ENCODE measurements around the gene CDH4.

Gene CDH4

GRCh38 chr20:61290721-61291120 is 38.7 kb downstream of the CDH4 start:
- no peak for TF ChIP-seq CREB1 (IDR thresholded peaks at IDR 0.05; ENCODE audit: low read depth)
- TF ChIP-seq, protein P1, sequence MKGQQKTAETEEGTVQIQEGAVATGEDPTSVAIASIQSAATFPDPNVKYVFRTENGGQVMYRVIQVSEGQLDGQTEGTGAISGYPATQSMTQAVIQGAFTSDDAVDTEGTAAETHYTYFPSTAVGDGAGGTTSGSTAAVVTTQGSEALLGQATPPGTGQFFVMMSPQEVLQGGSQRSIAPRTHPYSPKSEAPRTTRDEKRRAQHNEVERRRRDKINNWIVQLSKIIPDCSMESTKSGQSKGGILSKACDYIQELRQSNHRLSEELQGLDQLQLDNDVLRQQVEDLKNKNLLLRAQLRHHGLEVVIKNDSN (IDR thresholded peaks at IDR 0.05) = no peak
- TF ChIP-seq, protein P2, sequence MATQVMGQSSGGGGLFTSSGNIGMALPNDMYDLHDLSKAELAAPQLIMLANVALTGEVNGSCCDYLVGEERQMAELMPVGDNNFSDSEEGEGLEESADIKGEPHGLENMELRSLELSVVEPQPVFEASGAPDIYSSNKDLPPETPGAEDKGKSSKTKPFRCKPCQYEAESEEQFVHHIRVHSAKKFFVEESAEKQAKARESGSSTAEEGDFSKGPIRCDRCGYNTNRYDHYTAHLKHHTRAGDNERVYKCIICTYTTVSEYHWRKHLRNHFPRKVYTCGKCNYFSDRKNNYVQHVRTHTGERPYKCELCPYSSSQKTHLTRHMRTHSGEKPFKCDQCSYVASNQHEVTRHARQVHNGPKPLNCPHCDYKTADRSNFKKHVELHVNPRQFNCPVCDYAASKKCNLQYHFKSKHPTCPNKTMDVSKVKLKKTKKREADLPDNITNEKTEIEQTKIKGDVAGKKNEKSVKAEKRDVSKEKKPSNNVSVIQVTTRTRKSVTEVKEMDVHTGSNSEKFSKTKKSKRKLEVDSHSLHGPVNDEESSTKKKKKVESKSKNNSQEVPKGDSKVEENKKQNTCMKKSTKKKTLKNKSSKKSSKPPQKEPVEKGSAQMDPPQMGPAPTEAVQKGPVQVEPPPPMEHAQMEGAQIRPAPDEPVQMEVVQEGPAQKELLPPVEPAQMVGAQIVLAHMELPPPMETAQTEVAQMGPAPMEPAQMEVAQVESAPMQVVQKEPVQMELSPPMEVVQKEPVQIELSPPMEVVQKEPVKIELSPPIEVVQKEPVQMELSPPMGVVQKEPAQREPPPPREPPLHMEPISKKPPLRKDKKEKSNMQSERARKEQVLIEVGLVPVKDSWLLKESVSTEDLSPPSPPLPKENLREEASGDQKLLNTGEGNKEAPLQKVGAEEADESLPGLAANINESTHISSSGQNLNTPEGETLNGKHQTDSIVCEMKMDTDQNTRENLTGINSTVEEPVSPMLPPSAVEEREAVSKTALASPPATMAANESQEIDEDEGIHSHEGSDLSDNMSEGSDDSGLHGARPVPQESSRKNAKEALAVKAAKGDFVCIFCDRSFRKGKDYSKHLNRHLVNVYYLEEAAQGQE (IDR thresholded peaks at IDR 0.05; ENCODE audit: low read depth) = no peak
- TF ChIP-seq EGR1 (IDR thresholded peaks at IDR 0.05) = no peak
- no peak for TF ChIP-seq YY1 (IDR thresholded peaks at IDR 0.05; ENCODE audit: low read depth)
- no peak for TF ChIP-seq CEBPB (IDR thresholded peaks at IDR 0.05)
- no peak for TF ChIP-seq NFIC (IDR thresholded peaks at IDR 0.05)
- TF ChIP-seq EP300 (IDR thresholded peaks at IDR 0.05; ENCODE audit: borderline replicate concordance) = no peak
- TF ChIP-seq, protein P3, sequence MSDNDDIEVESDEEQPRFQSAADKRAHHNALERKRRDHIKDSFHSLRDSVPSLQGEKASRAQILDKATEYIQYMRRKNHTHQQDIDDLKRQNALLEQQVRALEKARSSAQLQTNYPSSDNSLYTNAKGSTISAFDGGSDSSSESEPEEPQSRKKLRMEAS (IDR thresholded peaks at IDR 0.05) = no peak
- TF ChIP-seq TCF12 (IDR thresholded peaks at IDR 0.05; ENCODE audit: low read depth) = no peak
- no peak for TF ChIP-seq TAF1 (IDR thresholded peaks at IDR 0.05; ENCODE audit: low read depth)
- TF ChIP-seq TEAD4 (IDR thresholded peaks at IDR 0.05) = no peak
- no peak for TF ChIP-seq RAD21 (IDR thresholded peaks at IDR 0.05; ENCODE audit: low read depth)
- no peak for TF ChIP-seq ZBTB7A (IDR thresholded peaks at IDR 0.05; ENCODE audit: low read depth)
- TF ChIP-seq FOXM1 (IDR thresholded peaks at IDR 0.05; ENCODE audit: borderline replicate concordance, low read depth) = no peak

GRCh38 chr20:61291166-61291829 is 39.2 kb downstream of the CDH4 start:
- no peak for TF ChIP-seq EP300 (IDR thresholded peaks at IDR 0.05; ENCODE audit: borderline replicate concordance)
- no peak for TF ChIP-seq TCF12 (IDR thresholded peaks at IDR 0.05; ENCODE audit: low read depth)
- TF ChIP-seq, protein P2 (IDR thresholded peaks at IDR 0.05; ENCODE audit: low read depth) = no peak
- TF ChIP-seq TAF1 (IDR thresholded peaks at IDR 0.05; ENCODE audit: low read depth) = no peak
- no peak for TF ChIP-seq FOXM1 (IDR thresholded peaks at IDR 0.05; ENCODE audit: borderline replicate concordance, low read depth)
- TF ChIP-seq EGR1 (IDR thresholded peaks at IDR 0.05) = no peak
- TF ChIP-seq NFIC (IDR thresholded peaks at IDR 0.05) = no peak
- TF ChIP-seq ZBTB7A (IDR thresholded peaks at IDR 0.05; ENCODE audit: low read depth) = no peak

DNA sequence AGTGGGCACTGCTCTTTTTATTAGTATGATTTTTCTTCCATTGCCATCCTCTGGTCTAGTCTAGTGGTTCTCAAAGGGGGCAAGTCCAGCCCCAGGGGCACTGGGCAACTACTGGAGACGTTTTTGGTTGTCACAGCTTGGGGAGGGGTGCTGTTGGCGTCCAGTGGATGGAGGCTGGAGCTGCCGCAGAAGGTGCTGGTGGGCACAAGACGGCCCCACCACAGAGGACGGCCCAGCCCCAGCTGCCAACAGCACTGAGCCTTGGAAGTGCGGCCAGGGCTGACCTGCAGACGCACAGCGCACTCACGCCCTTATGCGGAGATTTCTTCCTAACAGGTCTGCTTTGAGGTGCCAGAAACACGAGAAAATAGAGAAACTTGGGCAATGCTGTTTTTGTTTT is 40.3 kb downstream of the CDH4 start:
- TF ChIP-seq FOXM1 (IDR thresholded peaks at IDR 0.05; ENCODE audit: borderline replicate concordance, low read depth) = no peak
- TF ChIP-seq, protein P3 (IDR thresholded peaks at IDR 0.05) = no peak
- TF ChIP-seq YY1 (IDR thresholded peaks at IDR 0.05; ENCODE audit: low read depth) = no peak
- no peak for TF ChIP-seq CREB1 (IDR thresholded peaks at IDR 0.05; ENCODE audit: low read depth)
- TF ChIP-seq EP300 (IDR thresholded peaks at IDR 0.05; ENCODE audit: borderline replicate concordance) = no peak
- TF ChIP-seq ZBTB7A (IDR thresholded peaks at IDR 0.05; ENCODE audit: low read depth) = no peak
- TF ChIP-seq RAD21 (IDR thresholded peaks at IDR 0.05; ENCODE audit: low read depth) = no peak
- TF ChIP-seq, protein P1 (IDR thresholded peaks at IDR 0.05) = no peak
- TF ChIP-seq, protein P2 (IDR thresholded peaks at IDR 0.05; ENCODE audit: low read depth) = no peak
- no peak for TF ChIP-seq NFIC (IDR thresholded peaks at IDR 0.05)
- TF ChIP-seq TAF1 (IDR thresholded peaks at IDR 0.05; ENCODE audit: low read depth) = no peak
- TF ChIP-seq EGR1 (IDR thresholded peaks at IDR 0.05) = no peak
- no peak for TF ChIP-seq TEAD4 (IDR thresholded peaks at IDR 0.05)
- no peak for TF ChIP-seq TCF12 (IDR thresholded peaks at IDR 0.05; ENCODE audit: low read depth)
- TF ChIP-seq CEBPB (IDR thresholded peaks at IDR 0.05) = no peak

Measured in Ishikawa (cell line).